ENCODE data around the gene LRMDA. TPM values are rescaled to one million over a fixed set of nuclear protein-coding genes. Genes with fewer than 3 reads are reported as not detected.

LRMDA gene
- total RNA-seq, 4 donors from 2014 or later: 1.4 to 23.1 (median 3.6) TPM

GRCh38 chr10:75444781-75445386 lies 13.5 kb downstream of the LRMDA start:
- no peaks in the 10 kb centered on the region for H3K36me3 ChIP-seq
- H3K27me3 ChIP-seq: no peaks in the 10 kb centered on the region
- no peaks in the 10 kb centered on the region for H3K4me1 ChIP-seq
- H3K9me3 ChIP-seq: no peaks in the 10 kb centered on the region
- H3K27ac ChIP-seq: no peak overlapping the region
- H3K4me3 ChIP-seq: no peak overlapping the region
- TF ChIP-seq CTCF (IDR thresholded peaks at IDR 0.05) (no peak), POLR2A (IDR thresholded peaks at IDR 0.05) (no peak)
- DNase-seq: no peak

GRCh38 chr10:75446508-75446907 lies 15.1 kb downstream of the LRMDA start:
- no peak for DNase-seq
- Histone ChIP-seq H3K27ac (no peak overlapping the region), H3K4me1 (no peaks in the 10 kb centered on the region), H3K9me3 (no peaks in the 10 kb centered on the region), H3K27me3 (no peaks in the 10 kb centered on the region), H3K4me3 (no peak overlapping the region), H3K36me3 (no peaks in the 10 kb centered on the region)
- no peak for TF ChIP-seq POLR2A (IDR thresholded peaks at IDR 0.05)
- TF ChIP-seq CTCF (IDR thresholded peaks at IDR 0.05): no peak

- H3K27ac ChIP-seq: no peak overlapping the region
- H3K9me3 ChIP-seq: no peaks in the 10 kb centered on the region
- no peaks in the 10 kb centered on the region for H3K36me3 ChIP-seq
- H3K27me3 ChIP-seq: no peaks in the 10 kb centered on the region
- TF ChIP-seq POLR2A (IDR thresholded peaks at IDR 0.05) (no peak), CTCF (IDR thresholded peaks at IDR 0.05) (no peak)
- H3K4me1 ChIP-seq: no peaks in the 10 kb centered on the region
- no peak overlapping the region for H3K4me3 ChIP-seq
- DNase-seq: no peak
These were observed 16.7 kb downstream of the LRMDA start for GRCh38 chr10:75448166-75448565.

GRCh38 chr10:75449382-75450074 lies 18.1 kb downstream of the LRMDA start:
- Histone ChIP-seq H3K27ac (no peak overlapping the region), H3K9me3 (no peaks in the 10 kb centered on the region), H3K4me3 (no peak overlapping the region), H3K4me1 (no peaks in the 10 kb centered on the region), H3K27me3 (no peaks in the 10 kb centered on the region), H3K36me3 (no peaks in the 10 kb centered on the region)
- TF ChIP-seq POLR2A (IDR thresholded peaks at IDR 0.05): no peak
- TF ChIP-seq CTCF (IDR thresholded peaks at IDR 0.05): no peak
- DNase-seq: no peak

- DNase-seq: no peak
- no peaks in the 10 kb centered on the region for H3K9me3 ChIP-seq
- H3K27ac ChIP-seq: no peak overlapping the region
- TF ChIP-seq POLR2A (IDR thresholded peaks at IDR 0.05): no peak
- no peak for TF ChIP-seq CTCF (IDR thresholded peaks at IDR 0.05)
- no peak overlapping the region for H3K4me3 ChIP-seq
- no peaks in the 10 kb centered on the region for H3K4me1 ChIP-seq
- H3K36me3 ChIP-seq: no peaks in the 10 kb centered on the region
- no peaks in the 10 kb centered on the region for H3K27me3 ChIP-seq
These were observed 18.6 kb downstream of the LRMDA start for GRCh38 chr10:75450075-75450445.
